Heart right ventricle (tissue), 16 donors: ENCODE measurements around the gene PLXDC2. TPM values are rescaled to one million over a fixed set of nuclear protein-coding genes. Genes with fewer than 3 reads are reported as not detected.

ENCODE experiments used
- ATAC-seq, 8 donors: fragments of 200-7000 bp; cut with Tn5 transposase; one replicate each; pipeline ENCODE4 v1.9.1; 2020; ENCODE audit warnings: mild to moderate bottlenecking in 8 of 8, moderate library complexity in 8 of 8, moderate number of reproducible peaks in 1 of 8
- DNase-seq, 2 donors: peaks; one replicate each; pipeline ENCODE4 v3.0.0-alpha.2; 2020
- H3K27ac ChIP-seq, 10 donors: fragments of 200-600 bp; sonication (generic) in 2 of 10; one replicate each; pipeline versions ENCODE4 v1.5.0 to v1.8.0; 2020 to 2022; ENCODE audit warnings: mild to moderate bottlenecking in 3 of 10
- H3K27me3 ChIP-seq, 7 donors: fragments of 200-600 bp; one replicate each; pipeline ENCODE4 v1.8.0; 2021 to 2022; ENCODE audit warnings: mild to moderate bottlenecking in 2 of 7
- H3K36me3 ChIP-seq, 9 donors: fragments of 200-600 bp; sonication (generic) in 1 of 9; one replicate each; pipeline versions ENCODE4 v1.5.0 to v1.8.0; 2020 to 2022; ENCODE audit warnings: mild to moderate bottlenecking in 2 of 9
- H3K4me1 ChIP-seq, 9 donors: fragments of 200-600 bp; sonication (generic) in 1 of 9; one replicate each; pipeline versions ENCODE4 v1.5.0 to v1.8.0; 2020 to 2022; ENCODE audit warnings: mild to moderate bottlenecking in 4 of 9
- H3K4me3 ChIP-seq, 10 donors: fragments of 200-600 bp; sonication (generic) in 2 of 10; one replicate each; pipeline versions ENCODE4 v1.5.0 to v1.8.0; 2020 to 2022; ENCODE audit warnings: mild to moderate bottlenecking in 7 of 10, moderate library complexity in 2 of 10
- H3K9me3 ChIP-seq, 11 donors: fragments of 200-600 bp in 10 of 11; sonication (generic) in 2 of 11; one replicate each; pipeline versions ENCODE4 v1.5.0 to v1.8.0; 2013 to 2022; ENCODE audit warnings: mild to moderate bottlenecking in 2 of 11, control low read depth in 1 of 11, moderate library complexity in 1 of 11
- WGBS, 2 donors: extraction: QIAGEN DNeasy Blood & Tissue Kit; methylation state at CpG; one replicate each; pipeline ENCODE4 v1.1.7; 2013; ENCODE audit warnings: inconsistent platforms in 1 of 2; 5-methylcytosine and 5-hydroxymethylcytosine counted together
- intact Hi-C, 10 donors: fragments of 100-400 bp; cut with DNase I; formaldehyde crosslinking; loops; one replicate each; pipeline versions ENCODE4 v1.11.1 to v1.14.2; 2022
- polyA plus RNA-seq, 2 donors: library from polyadenylated mRNA; stranded (reverse); fragments of 200-250 nt; gene quantifications; one replicate each; pipeline ENCODE4 v1.2.3, GENCODE V29; 2013
- total RNA-seq, 10 donors: library from RNA; stranded (reverse); fragmentation: NEBNext Ultra II Directional in 3 of 10; extraction: Animal tissue kit (Norgen Biotek cat#: 25700) in 3 of 10; gene quantifications; one replicate each; pipeline versions ENCODE4 v1.2.1 to v1.2.4, GENCODE V29; 2021 to 2023
- TF ChIP-seq, protein P1 (sequence below), 9 donors: fragments of 200-600 bp; sonication (generic) in 2 of 9; IDR thresholded peaks; one replicate each; pipeline versions ENCODE4 v1.5.0 to v1.8.0; 2021 to 2022; ENCODE audit warnings: antibody characterized with exemption in 9 of 9, mild to moderate bottlenecking in 5 of 9, moderate library complexity in 1 of 9
- donor health status: Arrhythmogenic right ventricular cardiomyopathy.
- donor health status: ischemic (EF 13 %, LVEDD 7.1; RV severe dilation, severe dysfunction).
- donor health status: healthy with polysubstance abuse.
- donor health status: DM: no; HTN: yes; CAD: no.
- donor health status: DM: no; HTN: no; CAD: no.
- donor health status: ischemic (EF 25% LVEDD 6.9; RV normal size, moderate dysfunction).
- donor health status: ischemic (EF 25% LVEDD 5.7; RV mildly dilated, moderate dysfunction).
- donor health status: healthy.
- donor health status: DM: yes; HTN: yes; CAD: no.
- donor health status: Ischemic cardiomyopathy.
- donor health status: ischemic (EF 35%, LVEDD 5.7; RV mildly dilated, moderate dysfunction).
- donor health status: nonischemic (EF 11% LVEDD 7.7; RV severe dilation, severe dysfunction).
- donor health status: DM: yes; HTN: yes; CAD: no.
- donor health status: PGD.
- donor health status: ischemic (EF 29% LVEDD 5.4; RV normal size, mild dysfunction).
- donor health status: nonischemic (EF 23%, LVEDD 6.1; RV moderate dilation, normal function).

Gene PLXDC2
- total and polyA plus RNA-seq, 12 donors = 4.6 to 26.8 (median 16.9) TPM

DNA sequence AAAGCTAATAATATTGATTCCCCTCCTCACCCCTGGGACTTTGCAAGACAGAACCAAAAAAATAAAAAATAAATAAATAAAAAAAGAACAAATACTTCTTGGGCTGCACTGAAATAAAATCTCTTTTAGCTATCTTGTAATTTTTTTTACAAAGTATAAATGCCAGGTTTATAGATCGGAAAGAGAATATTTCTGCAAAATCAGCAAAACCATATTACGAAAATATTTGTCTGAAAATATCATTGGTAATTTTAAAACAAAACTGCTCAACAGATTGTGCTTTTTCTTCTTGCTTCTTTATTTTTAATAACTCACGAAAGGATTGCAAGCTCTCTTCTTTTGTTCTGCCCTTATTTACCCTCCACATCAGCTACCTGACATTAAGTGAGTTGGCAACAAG, 213.3 kb downstream of the PLXDC2 start:
- intact Hi-C loops = loop anchor here in 2 of 10 donors (5.0 to 10.0 kb wide), 2 partner anchors 235 to 1652 kb away; no protein-coding TSS in a partner anchor
- no peak for ATAC-seq

DNA sequence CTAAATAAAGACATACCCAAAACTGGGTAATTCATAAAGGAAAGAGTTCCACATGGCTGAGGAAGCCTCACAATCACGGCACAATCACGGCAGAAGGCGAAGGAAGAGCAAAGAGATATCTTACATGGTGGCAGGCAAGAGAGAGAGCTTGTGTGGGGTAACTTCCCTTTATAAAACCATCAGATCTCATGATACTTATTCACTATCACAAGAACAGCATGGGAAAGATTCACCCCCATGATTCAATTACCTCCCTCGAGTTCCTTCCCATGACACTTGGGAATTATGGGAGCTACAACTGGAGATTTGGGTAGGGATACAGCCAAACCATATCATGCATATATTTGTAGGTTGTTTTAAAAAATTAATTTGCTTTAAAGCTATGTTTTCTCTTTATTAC, 217.2 kb downstream of the PLXDC2 start:
- TF ChIP-seq, protein P1, sequence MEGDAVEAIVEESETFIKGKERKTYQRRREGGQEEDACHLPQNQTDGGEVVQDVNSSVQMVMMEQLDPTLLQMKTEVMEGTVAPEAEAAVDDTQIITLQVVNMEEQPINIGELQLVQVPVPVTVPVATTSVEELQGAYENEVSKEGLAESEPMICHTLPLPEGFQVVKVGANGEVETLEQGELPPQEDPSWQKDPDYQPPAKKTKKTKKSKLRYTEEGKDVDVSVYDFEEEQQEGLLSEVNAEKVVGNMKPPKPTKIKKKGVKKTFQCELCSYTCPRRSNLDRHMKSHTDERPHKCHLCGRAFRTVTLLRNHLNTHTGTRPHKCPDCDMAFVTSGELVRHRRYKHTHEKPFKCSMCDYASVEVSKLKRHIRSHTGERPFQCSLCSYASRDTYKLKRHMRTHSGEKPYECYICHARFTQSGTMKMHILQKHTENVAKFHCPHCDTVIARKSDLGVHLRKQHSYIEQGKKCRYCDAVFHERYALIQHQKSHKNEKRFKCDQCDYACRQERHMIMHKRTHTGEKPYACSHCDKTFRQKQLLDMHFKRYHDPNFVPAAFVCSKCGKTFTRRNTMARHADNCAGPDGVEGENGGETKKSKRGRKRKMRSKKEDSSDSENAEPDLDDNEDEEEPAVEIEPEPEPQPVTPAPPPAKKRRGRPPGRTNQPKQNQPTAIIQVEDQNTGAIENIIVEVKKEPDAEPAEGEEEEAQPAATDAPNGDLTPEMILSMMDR (IDR thresholded peaks at IDR 0.05) = no peak
- DNase-seq = no peak
- ATAC-seq = no peak
- Histone ChIP-seq H3K27ac (no peak overlapping the region), H3K36me3 (peaks cover 0 to 3% (median 0%) of the 10 kb centered on the region in 9 donors), H3K4me3 (no peak overlapping the region), H3K4me1 (peaks cover 0 to 23% (median 8%) of the 10 kb centered on the region in 9 donors), H3K27me3 (no peaks in the 10 kb centered on the region), H3K9me3 (peaks cover 0 to 10% (median 0%) of the 10 kb centered on the region in 11 donors)
- 82 to 94% methylated on average over 4 of the region's 4 CpGs for WGBS, 2 donors
- intact Hi-C loops = no loop called here

More for the DNA sequence above, 213.3 kb downstream of the PLXDC2 start:
- no peaks in the 10 kb centered on the region for H3K36me3 ChIP-seq
- 93% methylated on average over 3 of the region's 3 CpGs for WGBS, 2 donors
- TF ChIP-seq, protein P1 (IDR thresholded peaks at IDR 0.05) = no peak
- H3K4me1 ChIP-seq = peaks cover 0 to 26% (median 12%) of the 10 kb centered on the region in 9 donors
- H3K9me3 ChIP-seq = peaks cover 0 to 15% (median 0%) of the 10 kb centered on the region in 11 donors
- DNase-seq = no peak
- H3K4me3 ChIP-seq = no peak overlapping the region
- H3K27ac ChIP-seq = no peak overlapping the region
- H3K27me3 ChIP-seq = no peaks in the 10 kb centered on the region

DNA sequence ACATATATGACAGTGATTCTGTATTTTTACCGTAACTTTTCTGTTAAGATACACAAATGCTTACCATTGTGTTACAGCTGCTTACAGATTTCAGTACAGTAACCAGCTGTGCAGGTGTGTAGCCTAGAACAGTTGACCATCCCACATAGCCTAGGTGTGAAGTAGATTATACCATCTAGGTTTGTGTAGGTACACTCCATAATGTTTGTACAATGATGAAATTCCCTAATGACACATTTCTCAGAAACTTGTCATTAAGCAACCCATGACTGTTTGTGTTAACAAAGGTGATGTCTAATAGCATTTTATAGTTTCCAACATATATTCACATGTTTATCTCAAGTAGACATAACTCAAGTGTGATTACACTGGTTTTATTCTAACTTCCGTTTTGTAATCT, 218.5 kb downstream of the PLXDC2 start:
- no peaks in the 10 kb centered on the region for H3K27me3 ChIP-seq
- no peak overlapping the region for H3K27ac ChIP-seq
- TF ChIP-seq, protein P1 (IDR thresholded peaks at IDR 0.05) = no peak
- 70 to 86% methylated on average over 2 of the region's 2 CpGs for WGBS, 2 donors
- intact Hi-C loops = no loop called here
- H3K4me3 ChIP-seq = no peak overlapping the region
- DNase-seq = no peak
- no peak for ATAC-seq
- peaks cover 0 to 3% (median 0%) of the 10 kb centered on the region in 9 donors for H3K36me3 ChIP-seq
- peaks cover 0 to 10% (median 0%) of the 10 kb centered on the region in 11 donors for H3K9me3 ChIP-seq
- H3K4me1 ChIP-seq = peaks cover 0 to 15% (median 3%) of the 10 kb centered on the region in 9 donors

DNA sequence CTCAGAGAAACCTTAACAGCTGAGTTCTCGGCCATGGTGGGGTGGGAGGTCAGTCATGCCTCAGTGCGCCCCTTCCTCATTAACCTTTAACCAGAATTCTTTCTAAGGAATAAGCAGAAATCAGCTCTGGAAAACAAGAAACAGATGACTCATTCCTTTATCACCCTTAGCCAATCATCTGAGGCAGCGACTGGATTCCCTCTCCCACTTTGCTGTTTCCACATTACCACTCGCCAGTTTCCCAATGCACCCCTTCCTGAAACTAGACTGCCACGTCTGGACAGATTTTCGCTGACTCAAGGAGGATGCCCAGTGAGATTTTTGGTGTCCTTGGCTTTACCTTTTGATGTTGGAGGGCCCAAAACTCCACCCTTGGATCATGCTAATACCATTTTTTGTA, 223.8 kb downstream of the PLXDC2 start:
- ATAC-seq (no peak), DNase-seq (no peak)
- Histone ChIP-seq H3K27me3 (no peaks in the 10 kb centered on the region), H3K27ac (no peak overlapping the region), H3K4me3 (no peak overlapping the region), H3K4me1 (peaks cover 0 to 9% (median 0%) of the 10 kb centered on the region in 9 donors), H3K9me3 (peaks cover 0 to 10% (median 0%) of the 10 kb centered on the region in 11 donors), H3K36me3 (peaks cover 0 to 3% (median 0%) of the 10 kb centered on the region in 9 donors)
- 85 to 89% methylated on average over 6 of the region's 6 CpGs for WGBS, 2 donors
- intact Hi-C loops = no loop called here
- TF ChIP-seq, protein P1 (IDR thresholded peaks at IDR 0.05) = no peak
